ENCODE data around the gene ZIK1. TPM values are rescaled to one million over a fixed set of nuclear protein-coding genes. Genes with fewer than 3 reads are reported as not detected.

Gene ZIK1
- total RNA-seq, 1 donor from 2014 or later, result 4.4 TPM

GRCh38 chr19:57557659-57558058 is 26.3 kb upstream of the ZIK1 start:
- TF ChIP-seq POLR2A (IDR thresholded peaks at IDR 0.05) (no peak), POLR2AphosphoS5 (IDR thresholded peaks at IDR 0.05; ENCODE audit: insufficient read depth in 1 of 2, low read depth in 1 of 2) (no peak), CTCF (IDR thresholded peaks at IDR 0.05) (no peak)
- Histone ChIP-seq H3K4me1 (peaks cover 22% of the 10 kb centered on the region), H3K4me3 (no peak overlapping the region), H3K27me3 (no peaks in the 10 kb centered on the region), H3K27ac (no peak overlapping the region), H3K36me3 (peaks cover 7 to 46% of the 10 kb centered on the region in 2 donors), H3K9me3 (peaks cover 13% of the 10 kb centered on the region)
- intact Hi-C loops (cut with DNase I), result no loop called here
- DNase-seq (ENCODE audit: extremely low spot score in 2 of 2), result no peak

- peaks cover 7% of the 10 kb centered on the region for H3K9me3 ChIP-seq
- no peak overlapping the region for H3K27ac ChIP-seq
- no peak for DNase-seq (ENCODE audit: extremely low spot score in 2 of 2)
- H3K4me1 ChIP-seq, result peaks cover 22% of the 10 kb centered on the region
- intact Hi-C loops (cut with DNase I), result no loop called here
- no peak for TF ChIP-seq CTCF (IDR thresholded peaks at IDR 0.05)
- TF ChIP-seq POLR2AphosphoS5 (IDR thresholded peaks at IDR 0.05; ENCODE audit: insufficient read depth in 1 of 2, low read depth in 1 of 2), result no peak
- no peak for TF ChIP-seq POLR2A (IDR thresholded peaks at IDR 0.05)
- peaks cover 7 to 37% of the 10 kb centered on the region in 2 donors for H3K36me3 ChIP-seq
- peak overlapping the region; percentile 69 to 85 for H3K4me3 ChIP-seq
- H3K27me3 ChIP-seq, result no peaks in the 10 kb centered on the region
Measured at GRCh38 chr19:57558525-57558924, 25.4 kb upstream of the ZIK1 start.

- H3K4me3 ChIP-seq, result peak overlapping the region; percentile 69 to 85
- peaks cover 22% of the 10 kb centered on the region for H3K4me1 ChIP-seq
- peak overlapping the region; percentile 11 for H3K27ac ChIP-seq
- intact Hi-C loops (cut with DNase I), result no loop called here
- H3K36me3 ChIP-seq, result peaks cover 7 to 32% of the 10 kb centered on the region in 2 donors
- H3K27me3 ChIP-seq, result no peaks in the 10 kb centered on the region
- TF ChIP-seq POLR2AphosphoS5 (IDR thresholded peaks at IDR 0.05; ENCODE audit: insufficient read depth in 1 of 2, low read depth in 1 of 2) (no peak), CTCF (IDR thresholded peaks at IDR 0.05) (no peak), POLR2A (IDR thresholded peaks at IDR 0.05) (no peak)
- DNase-seq (ENCODE audit: extremely low spot score in 2 of 2), result no peak
- peaks cover 5% of the 10 kb centered on the region for H3K9me3 ChIP-seq
Measured at GRCh38 chr19:57559008-57559403, 24.9 kb upstream of the ZIK1 start.

- Histone ChIP-seq H3K27me3 (no peaks in the 10 kb centered on the region), H3K4me1 (peaks cover 22% of the 10 kb centered on the region), H3K27ac (peak within 1 kb of the TSS; percentile 51), H3K4me3 (peak within 1 kb of the TSS; percentile 69 to 85), H3K36me3 (peaks cover 4 to 27% of the 10 kb centered on the region in 2 donors), H3K9me3 (peaks cover 7% of the 10 kb centered on the region)
- DNase-seq (ENCODE audit: extremely low spot score in 2 of 2), result no peak
- TF ChIP-seq POLR2AphosphoS5 (IDR thresholded peaks at IDR 0.05; ENCODE audit: insufficient read depth in 1 of 2, low read depth in 1 of 2), result peak; percentile 73 to 95
- peak in 1 of 2 donors; percentile 11 for TF ChIP-seq POLR2A (IDR thresholded peaks at IDR 0.05)
- no peak for TF ChIP-seq CTCF (IDR thresholded peaks at IDR 0.05)
- intact Hi-C loops (cut with DNase I), result no loop called here
Measured at GRCh38 chr19:57559404-57560025, 24.4 kb upstream of the ZIK1 start, which contains the start of gene ZNF550. Gene ZNF550, minus strand, starts transcription at chr19:57559863. Its CDS starts 181 bp downstream, at chr19:57559682.

GRCh38 chr19:57560049-57560491 is 23.9 kb upstream of the ZIK1 start:
- peaks cover 12% of the 10 kb centered on the region for H3K9me3 ChIP-seq
- peak overlapping the region; percentile 51 for H3K27ac ChIP-seq
- intact Hi-C loops (cut with DNase I), result no loop called here
- H3K36me3 ChIP-seq, result peaks cover 4 to 22% of the 10 kb centered on the region in 2 donors
- TF ChIP-seq POLR2A (IDR thresholded peaks at IDR 0.05) (no peak), POLR2AphosphoS5 (IDR thresholded peaks at IDR 0.05; ENCODE audit: insufficient read depth in 1 of 2, low read depth in 1 of 2) (no peak), CTCF (IDR thresholded peaks at IDR 0.05) (no peak)
- no peak for DNase-seq (ENCODE audit: extremely low spot score in 2 of 2)
- peaks cover 22% of the 10 kb centered on the region for H3K4me1 ChIP-seq
- peak overlapping the region; percentile 69 to 85 for H3K4me3 ChIP-seq
- no peaks in the 10 kb centered on the region for H3K27me3 ChIP-seq
